Liver (tissue), 9 donors: ENCODE results near the gene SLC9C1. TPM values are rescaled to one million over a fixed set of nuclear protein-coding genes. Genes with fewer than 3 reads are reported as not detected.

Experiments used
- DNase-seq: peaks from one replicate; pipeline ENCODE4 v3.0.0-alpha.2; 2017; ENCODE audit warnings: low spot score
- H3K27ac ChIP-seq, 2 donors: one replicate each; pipeline ENCODE4 v1.7.0; 2013; ENCODE audit warnings: inconsistent platforms in 2 of 2, low read length in 2 of 2, control low read depth in 1 of 2, low read depth in 1 of 2, mild to moderate bottlenecking in 1 of 2
- H3K27me3 ChIP-seq, 4 donors: one replicate each; pipeline versions ENCODE4 v1.6.1 to v1.7.0; 2013; ENCODE audit warnings: low read length in 3 of 4, inconsistent platforms in 1 of 4, mild to moderate bottlenecking in 1 of 4, moderate library complexity in 1 of 4; ENCODE audit not compliant: control insufficient read depth in 4 of 4, insufficient read depth in 4 of 4
- H3K36me3 ChIP-seq, 4 donors: one replicate each; pipeline versions ENCODE4 v1.6.1 to v1.7.0; 2013; ENCODE audit warnings: low read length in 3 of 4, mild to moderate bottlenecking in 3 of 4, low read depth in 1 of 4, moderate library complexity in 1 of 4; ENCODE audit not compliant: control insufficient read depth in 4 of 4, insufficient read depth in 3 of 4
- H3K4me1 ChIP-seq, 4 donors: one replicate each; pipeline versions ENCODE4 v1.6.1 to v1.7.0; 2013; ENCODE audit warnings: low read length in 3 of 4, mild to moderate bottlenecking in 3 of 4, moderate library complexity in 1 of 4; ENCODE audit not compliant: control insufficient read depth in 4 of 4, insufficient read depth in 4 of 4
- H3K4me3 ChIP-seq, 3 donors: one replicate each; pipeline versions ENCODE4 v1.6.1 to v1.7.0; 2013; ENCODE audit warnings: low read length in 3 of 3, control low read depth in 1 of 3, low read depth in 1 of 3, mild to moderate bottlenecking in 1 of 3
- H3K9ac ChIP-seq, 2 donors: one replicate each; pipeline ENCODE4 v1.7.0; 2013; ENCODE audit warnings: low read length in 2 of 2, mild to moderate bottlenecking in 2 of 2, moderate library complexity in 2 of 2, control low read depth in 1 of 2, low read depth in 1 of 2
- H3K9me3 ChIP-seq, 4 donors: one replicate each; pipeline versions ENCODE4 v1.6.1 to v1.7.0; 2013; ENCODE audit warnings: low read length in 3 of 4; ENCODE audit not compliant: control insufficient read depth in 4 of 4
- ATF3 ChIP-seq: IDR thresholded peaks from 2 replicates; pipeline ENCODE4 v1.6.1; 2016; ENCODE audit warnings: antibody characterized with exemption
- CTCF ChIP-seq: fragments of 150-350 bp; IDR thresholded peaks from 2 replicates; pipeline ENCODE4 v1.5.1; 2017; ENCODE audit warnings: improper control_type of control experiment, low read depth, low read length; ENCODE audit not compliant: missing input control
- EGR1 ChIP-seq, 2 donors: IDR thresholded peaks; 2 replicates each; pipeline ENCODE4 v1.6.1; 2016 to 2018; ENCODE audit warnings: antibody characterized with exemption in 2 of 2, low read depth in 2 of 2
- FOXA1 ChIP-seq: IDR thresholded peaks from 2 replicates; pipeline ENCODE4 v1.6.1; 2016; ENCODE audit warnings: antibody characterized with exemption
- FOXA2 ChIP-seq: IDR thresholded peaks from 2 replicates; pipeline ENCODE4 v1.6.1; 2016; ENCODE audit warnings: antibody characterized with exemption
- GABPA ChIP-seq, 2 donors: IDR thresholded peaks in 1 of 2; conservative IDR thresholded peaks in 1 of 2; 2 replicates each; pipeline ENCODE4 v1.6.1; 2016; ENCODE audit warnings: antibody characterized with exemption in 2 of 2, mild to moderate bottlenecking in 1 of 2, moderate library complexity in 1 of 2
- HNF4A ChIP-seq, 2 donors: conservative IDR thresholded peaks; 2 replicates each; pipeline ENCODE4 v1.6.1; 2016; ENCODE audit warnings: antibody characterized with exemption in 2 of 2, mild to moderate bottlenecking in 2 of 2
- HNF4G ChIP-seq: IDR thresholded peaks from 2 replicates; pipeline ENCODE4 v1.6.1; 2016; ENCODE audit warnings: antibody characterized with exemption
- JUND ChIP-seq, 2 donors: IDR thresholded peaks; 2 replicates each; pipeline ENCODE4 v1.6.1; 2016; ENCODE audit warnings: antibody characterized with exemption in 2 of 2
- NR2F2 ChIP-seq: IDR thresholded peaks from 2 replicates; pipeline ENCODE4 v1.6.1; 2016; ENCODE audit warnings: antibody characterized with exemption
- RAD21 ChIP-seq, 2 donors: IDR thresholded peaks; 2 replicates each; pipeline ENCODE4 v1.6.1; 2016; ENCODE audit warnings: antibody characterized with exemption in 2 of 2, mild to moderate bottlenecking in 2 of 2
- RXRA ChIP-seq, 2 donors: IDR thresholded peaks; 2 replicates each; pipeline ENCODE4 v1.6.1; 2017 to 2018; ENCODE audit warnings: antibody characterized with exemption in 2 of 2, mild to moderate bottlenecking in 1 of 2
- SP1 ChIP-seq: IDR thresholded peaks from 2 replicates; pipeline ENCODE4 v1.6.1; 2018; ENCODE audit warnings: antibody characterized with exemption, mild to moderate bottlenecking
- TAF1 ChIP-seq: conservative IDR thresholded peaks from 2 replicates; pipeline ENCODE4 v1.6.1; 2016; ENCODE audit warnings: antibody characterized with exemption, mild to moderate bottlenecking
- YY1 ChIP-seq: IDR thresholded peaks from 2 replicates; pipeline ENCODE4 v1.6.1; 2016; ENCODE audit warnings: antibody characterized with exemption, mild to moderate bottlenecking
- WGBS: extraction: QIAGEN DNeasy Blood & Tissue Kit; methylation state at CpG from one replicate; pipeline ENCODE4 v1.1.7; 2013; 5-methylcytosine and 5-hydroxymethylcytosine counted together
- polyA plus RNA-seq, 2 donors: library from polyadenylated mRNA; stranded (reverse) in 1 of 2; unstranded in 1 of 2; fragments of 200-250 nt in 1 of 2; fragments of >200 nt in 1 of 2; fragmentation: Nextera tagmentation in 1 of 2; extraction: Ambion mirVana in 1 of 2; gene quantifications; one replicate each; pipeline versions ENCODE4 v1.2.1 to v1.2.3, GENCODE V29; 2013 to 2015
- total RNA-seq, 2 donors: library from RNA; depleted of rRNA; stranded (reverse); fragments of >200 nt; gene quantifications; one replicate each; pipeline ENCODE4 v1.2.3, GENCODE V29; 2014
- TF ChIP-seq, protein P1 (sequence below): IDR thresholded peaks from 2 replicates; pipeline ENCODE4 v1.6.1; 2016; ENCODE audit warnings: antibody characterized with exemption
- TF ChIP-seq, protein P2 (sequence below): IDR thresholded peaks from 2 replicates; pipeline ENCODE4 v1.6.1; 2016; ENCODE audit warnings: antibody characterized with exemption
- TF ChIP-seq, protein P3 (sequence below): IDR thresholded peaks from 2 replicates; pipeline ENCODE4 v1.6.1; 2016; ENCODE audit warnings: antibody characterized with exemption, mild to moderate bottlenecking
- donor health status: healthy.
- donor health status: healthy.
- donor health status: healthy.
- donor health status: healthy.
- donor health status: healthy.

SLC9C1 gene
- total and polyA plus RNA-seq, 4 donors, result 0.28 TPM; not detected in 3

DNA sequence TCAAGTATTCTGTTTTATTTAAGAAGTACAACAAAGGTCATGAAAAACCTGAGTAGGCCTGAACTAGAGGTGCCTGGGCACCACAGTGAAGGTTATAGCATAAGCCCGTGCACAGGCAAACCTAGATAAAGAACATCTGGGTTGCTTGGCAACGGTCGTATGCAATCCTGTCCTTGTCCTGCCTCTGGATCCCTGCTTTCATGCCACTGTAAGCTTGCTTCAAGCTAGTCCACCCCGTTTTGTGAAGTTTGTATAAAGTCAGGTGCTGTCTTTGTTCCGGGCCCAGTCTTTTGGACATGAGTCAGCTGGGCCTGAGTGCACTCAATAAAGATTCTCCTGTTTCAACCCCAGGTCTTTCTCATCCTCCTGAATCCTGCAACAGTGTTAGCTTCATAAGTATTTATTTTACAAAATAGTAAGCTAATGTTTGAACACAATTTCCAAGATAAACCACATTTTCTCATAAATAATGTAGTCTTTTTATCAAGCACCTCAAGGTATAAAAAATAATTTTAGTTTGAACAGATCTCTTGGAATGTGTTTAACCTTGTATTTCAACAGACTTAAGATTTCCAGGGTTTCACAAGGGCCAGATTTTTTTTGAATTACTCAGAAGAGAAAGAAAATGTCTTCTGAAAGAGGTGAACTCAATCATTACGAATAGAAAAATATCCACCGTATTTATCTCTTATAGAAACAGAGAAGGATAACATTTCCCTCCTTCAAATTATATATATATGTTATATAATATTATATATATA, 14.3 kb upstream of the SLC9C1 start:
- Histone ChIP-seq H3K4me3 (no peak overlapping the region), H3K27ac (no peak overlapping the region), H3K4me1 (peaks cover 0 to 3% (median 0%) of the 10 kb centered on the region in 4 donors), H3K9ac (no peak overlapping the region), H3K36me3 (no peaks in the 10 kb centered on the region), H3K27me3 (no peaks in the 10 kb centered on the region), H3K9me3 (no peaks in the 10 kb centered on the region)
- WGBS, result 69% methylated on average over 7 of the region's 7 CpGs
- TF ChIP-seq HNF4G (no peak), FOXA2 (no peak), TAF1 (no peak), ATF3 (no peak), GABPA (IDR thresholded peaks at IDR 0.05 in 1 of 2, conservative IDR thresholded peaks at IDR 0.05 in 1 of 2) (no peak), YY1 (no peak), SP1 (no peak), EGR1 (IDR thresholded peaks at IDR 0.05; ENCODE audit: low read depth in 2 of 2) (no peak), FOXA1 (no peak), RAD21 (IDR thresholded peaks at IDR 0.05) (no peak), NR2F2 (no peak), JUND (IDR thresholded peaks at IDR 0.05) (no peak), RXRA (IDR thresholded peaks at IDR 0.05) (no peak)
- TF ChIP-seq, protein P1, sequence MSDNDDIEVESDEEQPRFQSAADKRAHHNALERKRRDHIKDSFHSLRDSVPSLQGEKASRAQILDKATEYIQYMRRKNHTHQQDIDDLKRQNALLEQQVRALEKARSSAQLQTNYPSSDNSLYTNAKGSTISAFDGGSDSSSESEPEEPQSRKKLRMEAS, result no peak
- TF ChIP-seq, protein P2, sequence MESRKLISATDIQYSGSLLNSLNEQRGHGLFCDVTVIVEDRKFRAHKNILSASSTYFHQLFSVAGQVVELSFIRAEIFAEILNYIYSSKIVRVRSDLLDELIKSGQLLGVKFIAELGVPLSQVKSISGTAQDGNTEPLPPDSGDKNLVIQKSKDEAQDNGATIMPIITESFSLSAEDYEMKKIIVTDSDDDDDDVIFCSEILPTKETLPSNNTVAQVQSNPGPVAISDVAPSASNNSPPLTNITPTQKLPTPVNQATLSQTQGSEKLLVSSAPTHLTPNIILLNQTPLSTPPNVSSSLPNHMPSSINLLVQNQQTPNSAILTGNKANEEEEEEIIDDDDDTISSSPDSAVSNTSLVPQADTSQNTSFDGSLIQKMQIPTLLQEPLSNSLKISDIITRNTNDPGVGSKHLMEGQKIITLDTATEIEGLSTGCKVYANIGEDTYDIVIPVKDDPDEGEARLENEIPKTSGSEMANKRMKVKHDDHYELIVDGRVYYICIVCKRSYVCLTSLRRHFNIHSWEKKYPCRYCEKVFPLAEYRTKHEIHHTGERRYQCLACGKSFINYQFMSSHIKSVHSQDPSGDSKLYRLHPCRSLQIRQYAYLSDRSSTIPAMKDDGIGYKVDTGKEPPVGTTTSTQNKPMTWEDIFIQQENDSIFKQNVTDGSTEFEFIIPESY, result no peak
- DNase-seq, result no peak

GRCh38 chr3:112307557-112307956, 13.5 kb upstream of the SLC9C1 start:
- Histone ChIP-seq H3K27ac (no peak overlapping the region), H3K9ac (no peak overlapping the region), H3K4me3 (no peak overlapping the region), H3K36me3 (no peaks in the 10 kb centered on the region), H3K9me3 (no peaks in the 10 kb centered on the region), H3K4me1 (peaks cover 0 to 3% (median 0%) of the 10 kb centered on the region in 4 donors), H3K27me3 (no peaks in the 10 kb centered on the region)
- DNase-seq, result no peak
- 68% methylated on average over 4 of the region's 4 CpGs for WGBS
- TF ChIP-seq, protein P2, result no peak
- no peak for TF ChIP-seq SP1
- TF ChIP-seq FOXA1, result no peak
- TF ChIP-seq EGR1 (IDR thresholded peaks at IDR 0.05; ENCODE audit: low read depth in 2 of 2), result no peak
- TF ChIP-seq FOXA2, result no peak
- no peak for TF ChIP-seq NR2F2
- no peak for TF ChIP-seq HNF4G
- TF ChIP-seq RAD21 (IDR thresholded peaks at IDR 0.05), result no peak
- TF ChIP-seq JUND (IDR thresholded peaks at IDR 0.05), result no peak
- TF ChIP-seq, protein P3, sequence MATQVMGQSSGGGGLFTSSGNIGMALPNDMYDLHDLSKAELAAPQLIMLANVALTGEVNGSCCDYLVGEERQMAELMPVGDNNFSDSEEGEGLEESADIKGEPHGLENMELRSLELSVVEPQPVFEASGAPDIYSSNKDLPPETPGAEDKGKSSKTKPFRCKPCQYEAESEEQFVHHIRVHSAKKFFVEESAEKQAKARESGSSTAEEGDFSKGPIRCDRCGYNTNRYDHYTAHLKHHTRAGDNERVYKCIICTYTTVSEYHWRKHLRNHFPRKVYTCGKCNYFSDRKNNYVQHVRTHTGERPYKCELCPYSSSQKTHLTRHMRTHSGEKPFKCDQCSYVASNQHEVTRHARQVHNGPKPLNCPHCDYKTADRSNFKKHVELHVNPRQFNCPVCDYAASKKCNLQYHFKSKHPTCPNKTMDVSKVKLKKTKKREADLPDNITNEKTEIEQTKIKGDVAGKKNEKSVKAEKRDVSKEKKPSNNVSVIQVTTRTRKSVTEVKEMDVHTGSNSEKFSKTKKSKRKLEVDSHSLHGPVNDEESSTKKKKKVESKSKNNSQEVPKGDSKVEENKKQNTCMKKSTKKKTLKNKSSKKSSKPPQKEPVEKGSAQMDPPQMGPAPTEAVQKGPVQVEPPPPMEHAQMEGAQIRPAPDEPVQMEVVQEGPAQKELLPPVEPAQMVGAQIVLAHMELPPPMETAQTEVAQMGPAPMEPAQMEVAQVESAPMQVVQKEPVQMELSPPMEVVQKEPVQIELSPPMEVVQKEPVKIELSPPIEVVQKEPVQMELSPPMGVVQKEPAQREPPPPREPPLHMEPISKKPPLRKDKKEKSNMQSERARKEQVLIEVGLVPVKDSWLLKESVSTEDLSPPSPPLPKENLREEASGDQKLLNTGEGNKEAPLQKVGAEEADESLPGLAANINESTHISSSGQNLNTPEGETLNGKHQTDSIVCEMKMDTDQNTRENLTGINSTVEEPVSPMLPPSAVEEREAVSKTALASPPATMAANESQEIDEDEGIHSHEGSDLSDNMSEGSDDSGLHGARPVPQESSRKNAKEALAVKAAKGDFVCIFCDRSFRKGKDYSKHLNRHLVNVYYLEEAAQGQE, result no peak
- TF ChIP-seq ATF3, result no peak
- TF ChIP-seq HNF4A (conservative IDR thresholded peaks at IDR 0.05), result no peak
- no peak for TF ChIP-seq CTCF
- TF ChIP-seq, protein P1, result no peak
- no peak for TF ChIP-seq RXRA (IDR thresholded peaks at IDR 0.05)
- no peak for TF ChIP-seq GABPA (IDR thresholded peaks at IDR 0.05 in 1 of 2, conservative IDR thresholded peaks at IDR 0.05 in 1 of 2)
- TF ChIP-seq YY1, result no peak
- no peak for TF ChIP-seq TAF1
